Measurements from ENCODE around the gene CCDC186. TPM values are rescaled to one million over a fixed set of nuclear protein-coding genes. Genes with fewer than 3 reads are reported as not detected.

CCDC186 gene
- total and polyA plus RNA-seq, 2 donors: 11.2 to 18.7 TPM

DNA sequence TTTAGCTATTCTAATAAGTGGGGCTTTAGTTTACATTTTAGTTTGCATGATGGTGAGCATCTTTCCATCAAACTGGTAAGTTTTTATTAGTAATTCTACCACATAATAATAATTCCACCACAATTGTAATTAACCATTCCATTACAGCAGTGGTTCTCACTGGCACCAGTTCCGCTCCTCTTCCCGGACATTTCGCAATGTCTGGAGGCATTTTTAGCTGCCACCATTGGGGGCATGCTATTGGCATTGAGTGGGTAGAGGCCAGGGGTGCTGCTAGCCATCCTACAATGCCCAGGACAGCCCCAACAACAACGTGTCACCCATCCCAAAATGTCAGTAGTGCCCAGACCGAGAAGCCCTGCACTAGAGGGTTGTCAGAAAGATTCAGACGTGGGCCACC lies 98.9 kb downstream of the CCDC186 start:
- 98% methylated on average over 6 of the region's 6 CpGs for WGBS
- Histone ChIP-seq H3K4me1 (ENCODE audit: control insufficient read depth in 2 of 2, insufficient read depth in 2 of 2, low read length in 2 of 2) (peaks cover 8 to 16% of the 10 kb centered on the region in 2 donors), H3K9me3 (ENCODE audit: control insufficient read depth in 2 of 2, insufficient read depth in 1 of 2, low read length in 1 of 2) (no peaks in the 10 kb centered on the region), H3K4me3 (ENCODE audit: low read length in 2 of 2) (no peak overlapping the region), H3K27me3 (ENCODE audit: control insufficient read depth in 2 of 2, insufficient read depth in 1 of 2, low read length in 1 of 2) (no peaks in the 10 kb centered on the region), H3K27ac (ENCODE audit: low read depth in 1 of 2, low read length in 1 of 2) (no peak overlapping the region), H3K36me3 (ENCODE audit: control insufficient read depth in 2 of 2, insufficient read depth in 2 of 2, low read length in 1 of 2) (no peaks in the 10 kb centered on the region)
- DNase-seq (ENCODE audit: low read depth in 6 of 9, low spot score in 9 of 9): no peak

DNA sequence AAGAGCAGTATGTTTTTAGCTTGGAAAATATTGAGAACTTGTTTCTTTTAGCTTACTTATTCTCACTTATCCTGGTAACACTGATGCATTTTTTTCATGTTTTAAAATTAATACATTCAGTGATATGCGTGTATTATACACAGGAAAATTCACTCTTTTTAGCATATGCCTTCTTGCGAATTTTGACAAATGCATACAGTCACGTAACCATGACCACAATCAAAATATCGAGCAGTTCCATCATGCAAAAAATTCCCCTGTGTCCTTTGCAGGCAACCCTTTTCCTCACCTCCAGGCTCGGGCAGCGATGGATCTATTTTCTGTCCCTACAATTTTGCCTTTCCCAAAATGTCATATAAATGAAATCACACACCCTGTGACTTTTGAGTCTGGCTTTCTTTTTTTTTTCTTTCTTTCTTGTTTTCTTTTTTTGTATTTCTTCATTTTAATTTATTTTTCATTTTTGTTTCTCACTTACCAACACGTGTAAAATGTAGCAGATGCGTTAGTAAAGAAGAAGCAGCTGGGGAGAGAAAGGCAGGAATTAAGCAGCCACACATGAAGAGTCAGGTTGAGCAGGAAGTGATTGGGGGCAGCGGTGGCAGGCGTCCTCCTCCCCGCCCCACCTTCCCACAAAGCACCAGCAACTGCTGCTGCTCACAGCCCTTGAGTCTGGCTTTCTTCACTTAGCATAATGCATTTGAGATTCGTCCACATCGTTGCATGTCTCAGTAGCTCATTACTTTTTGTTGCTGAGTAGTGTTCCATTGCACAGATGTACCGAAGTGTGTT lies 100.4 kb downstream of the CCDC186 start:
- H3K36me3 ChIP-seq (ENCODE audit: control insufficient read depth in 2 of 2, insufficient read depth in 2 of 2, low read length in 1 of 2): no peaks in the 10 kb centered on the region
- H3K4me3 ChIP-seq (ENCODE audit: low read length in 2 of 2): no peak overlapping the region
- WGBS: 36% methylated on average over 14 of the region's 14 CpGs
- no peaks in the 10 kb centered on the region for H3K27me3 ChIP-seq (ENCODE audit: control insufficient read depth in 2 of 2, insufficient read depth in 1 of 2, low read length in 1 of 2)
- no peak overlapping the region for H3K27ac ChIP-seq (ENCODE audit: low read depth in 1 of 2, low read length in 1 of 2)
- DNase-seq (ENCODE audit: low read depth in 6 of 9, low spot score in 9 of 9): peak in 8 of 9 donors; percentile 39 to 88 (median 64)
- H3K9me3 ChIP-seq (ENCODE audit: control insufficient read depth in 2 of 2, insufficient read depth in 1 of 2, low read length in 1 of 2): no peaks in the 10 kb centered on the region
- peaks cover 8 to 16% of the 10 kb centered on the region in 2 donors for H3K4me1 ChIP-seq (ENCODE audit: control insufficient read depth in 2 of 2, insufficient read depth in 2 of 2, low read length in 2 of 2)

GRCh38 chr10:114071178-114071577 lies 102.8 kb downstream of the CCDC186 start:
- Histone ChIP-seq H3K9me3 (ENCODE audit: control insufficient read depth in 2 of 2, insufficient read depth in 1 of 2, low read length in 1 of 2) (no peaks in the 10 kb centered on the region), H3K27me3 (ENCODE audit: control insufficient read depth in 2 of 2, insufficient read depth in 1 of 2, low read length in 1 of 2) (no peaks in the 10 kb centered on the region), H3K4me3 (ENCODE audit: low read length in 2 of 2) (no peak overlapping the region), H3K36me3 (ENCODE audit: control insufficient read depth in 2 of 2, insufficient read depth in 2 of 2, low read length in 1 of 2) (no peaks in the 10 kb centered on the region), H3K4me1 (ENCODE audit: control insufficient read depth in 2 of 2, insufficient read depth in 2 of 2, low read length in 2 of 2) (peaks cover 11 to 22% of the 10 kb centered on the region in 2 donors), H3K27ac (ENCODE audit: low read depth in 1 of 2, low read length in 1 of 2) (no peak overlapping the region)
- DNase-seq (ENCODE audit: low read depth in 6 of 9, low spot score in 9 of 9): no peak
- WGBS: 86% methylated on average over 4 of the region's 4 CpGs

Other genes starting within 250 kb of the CCDC186 start
- 0.14 TPM for gene ADRB1, start 130.3 kb downstream of the CCDC186 start, total RNA-seq
- gene ADRB1, start 130.3 kb downstream of the CCDC186 start, polyA plus RNA-seq: 0.62 TPM
- 0.52 TPM for gene TDRD1, start 5.2 kb upstream of the CCDC186 start, total RNA-seq
- 0.07 TPM for gene TDRD1, start 5.2 kb upstream of the CCDC186 start, polyA plus RNA-seq
- 7.0 TPM for gene VWA2, start 65.1 kb upstream of the CCDC186 start, total RNA-seq
- gene VWA2, start 65.1 kb upstream of the CCDC186 start, polyA plus RNA-seq: 0.46 TPM
- 15.8 TPM for gene AFAP1L2, start 230.3 kb upstream of the CCDC186 start, total RNA-seq
- gene AFAP1L2, start 230.3 kb upstream of the CCDC186 start, polyA plus RNA-seq: 21.3 TPM

Measured in thymus (tissue), 11 donors.